Right lobe of liver (tissue), 6 donors: ENCODE measurements around the gene TLE4. TPM values are rescaled to one million over a fixed set of nuclear protein-coding genes. Genes with fewer than 3 reads are reported as not detected.

Experiments
- ATAC-seq, 4 donors: fragments of 200-7000 bp; cut with Tn5 transposase; one replicate each; pipeline ENCODE4 v1.9.1; 2020; ENCODE audit warnings: mild to moderate bottlenecking in 4 of 4, moderate library complexity in 4 of 4
- DNase-seq, 3 donors: peaks; one replicate each; pipeline ENCODE4 v3.0.0-alpha.2; 2020
- H3K27ac ChIP-seq, 3 donors: fragments of 200-600 bp; one replicate each; pipeline ENCODE4 v1.8.0; 2022
- H3K27me3 ChIP-seq, 2 donors: fragments of 200-600 bp; one replicate each; pipeline ENCODE4 v1.8.0; 2022
- H3K36me3 ChIP-seq, 4 donors: fragments of 200-600 bp; sonication (generic) in 1 of 4; one replicate each; pipeline versions ENCODE4 v1.5.1 to v1.8.0; 2017 to 2022; ENCODE audit warnings: control low read depth in 1 of 4
- H3K4me1 ChIP-seq, 4 donors: fragments of 200-600 bp; sonication (generic) in 1 of 4; one replicate each; pipeline versions ENCODE4 v1.5.1 to v1.8.0; 2017 to 2022; ENCODE audit warnings: control low read depth in 1 of 4
- H3K4me3 ChIP-seq, 3 donors: fragments of 200-600 bp; one replicate each; pipeline ENCODE4 v1.8.0; 2022
- H3K9me3 ChIP-seq, 4 donors: fragments of 200-600 bp; sonication (generic) in 1 of 4; one replicate each; pipeline versions ENCODE4 v1.5.1 to v1.8.0; 2017 to 2022; ENCODE audit warnings: control low read depth in 1 of 4
- CTCF ChIP-seq, 4 donors: fragments of 200-600 bp in 3 of 4; fragments of 450-650 bp in 1 of 4; IDR thresholded peaks; one replicate each; pipeline versions ENCODE4 v1.5.1 to v1.8.0; 2016 to 2022; ENCODE audit warnings: antibody characterized with exemption in 4 of 4, mild to moderate bottlenecking in 2 of 4
- POLR2A ChIP-seq: fragments of 450-650 bp; IDR thresholded peaks from one replicate; pipeline ENCODE4 v1.6.1; 2017; ENCODE audit warnings: antibody characterized with exemption, mild to moderate bottlenecking
- WGBS: methylation state at CpG from one replicate; pipeline ENCODE4 v1.1.6; 2018; ENCODE audit warnings: low coverage, low lambda C conversion rate; ENCODE audit not compliant: insufficient coverage; ENCODE audit errors: missing lambda C conversion rate; 5-methylcytosine and 5-hydroxymethylcytosine counted together
- intact Hi-C, 2 donors: fragments of 100-400 bp; cut with DNase I; formaldehyde crosslinking; loops; one replicate each; pipeline versions ENCODE4 v1.11.2 to v1.14.1; 2022
- total RNA-seq, 6 experiments: library from RNA; depleted of rRNA in 2 of 6; stranded (reverse); fragments of >200 nt in 2 of 6; fragmentation: NEBNext Ultra II Directional in 3 of 6; extraction: Animal tissue kit (Norgen Biotek cat#: 25700) in 3 of 6; gene quantifications; one replicate each; pipeline versions ENCODE4 v1.1.0 to v1.2.4, GENCODE V29; 2016 to 2023
- donor health status: DM: no; HTN: yes; CAD: no.
- donor health status: DM: no; HTN: no; CAD: no.
- donor health status: DM: no; HTN: no; CAD: no.
- donor health status: DM: no; HTN: yes; CAD: no.
- donor health status: DM: no; HTN: yes; CAD: no.

The TLE4 gene
- total RNA-seq, 6 experiments from 2014 or later: 2.9 to 8.3 (median 5.7) TPM

GRCh38 chr9:79662537-79662956, 90.8 kb downstream of the TLE4 start:
- Histone ChIP-seq H3K9me3 (no peaks in the 10 kb centered on the region), H3K27me3 (no peaks in the 10 kb centered on the region), H3K36me3 (no peaks in the 10 kb centered on the region), H3K4me3 (no peak overlapping the region), H3K4me1 (no peaks in the 10 kb centered on the region), H3K27ac (no peak overlapping the region)
- ATAC-seq (no peak), DNase-seq (no peak)
- 64% methylated on average over 5 of the region's 6 CpGs for WGBS
- intact Hi-C loops: no loop called here
- TF ChIP-seq CTCF (IDR thresholded peaks at IDR 0.05): no peak
- TF ChIP-seq POLR2A: no peak

- H3K27me3 ChIP-seq: no peaks in the 10 kb centered on the region
- 91% methylated on average over 6 of the region's 6 CpGs for WGBS
- H3K36me3 ChIP-seq: no peaks in the 10 kb centered on the region
- H3K9me3 ChIP-seq: no peaks in the 10 kb centered on the region
- TF ChIP-seq POLR2A (no peak), CTCF (IDR thresholded peaks at IDR 0.05) (no peak)
- peaks cover 0 to 7% (median 3%) of the 10 kb centered on the region in 4 donors for H3K4me1 ChIP-seq
- no peak overlapping the region for H3K4me3 ChIP-seq
- no peak for DNase-seq
- intact Hi-C loops: no loop called here
- ATAC-seq: no peak
- H3K27ac ChIP-seq: no peak overlapping the region
Measured at GRCh38 chr9:79663300-79663699, 91.5 kb downstream of the TLE4 start.

- no peaks in the 10 kb centered on the region for H3K36me3 ChIP-seq
- H3K27me3 ChIP-seq: no peaks in the 10 kb centered on the region
- intact Hi-C loops: no loop called here
- WGBS: 83% methylated on average over 10 of the region's 13 CpGs
- TF ChIP-seq POLR2A (no peak), CTCF (IDR thresholded peaks at IDR 0.05) (no peak)
- H3K9me3 ChIP-seq: no peaks in the 10 kb centered on the region
- H3K27ac ChIP-seq: no peak overlapping the region
- DNase-seq (no peak), ATAC-seq (no peak)
- peaks cover 0 to 10% (median 5%) of the 10 kb centered on the region in 4 donors for H3K4me1 ChIP-seq
- H3K4me3 ChIP-seq: no peak overlapping the region
Measured at GRCh38 chr9:79663878-79664277, 92.1 kb downstream of the TLE4 start.

GRCh38 chr9:79664375-79664831, 92.6 kb downstream of the TLE4 start:
- no peaks in the 10 kb centered on the region for H3K27me3 ChIP-seq
- DNase-seq: no peak
- H3K27ac ChIP-seq: no peak overlapping the region
- intact Hi-C loops: no loop called here
- WGBS: 56% methylated on average over 4 of the region's 5 CpGs
- H3K9me3 ChIP-seq: no peaks in the 10 kb centered on the region
- no peak for TF ChIP-seq POLR2A
- TF ChIP-seq CTCF (IDR thresholded peaks at IDR 0.05): no peak
- peaks cover 0 to 10% (median 5%) of the 10 kb centered on the region in 4 donors for H3K4me1 ChIP-seq
- H3K4me3 ChIP-seq: no peak overlapping the region
- peak in 1 of 4 donors; percentile 44 for ATAC-seq
- no peaks in the 10 kb centered on the region for H3K36me3 ChIP-seq

- intact Hi-C loops: no loop called here
- no peak overlapping the region for H3K4me3 ChIP-seq
- no peaks in the 10 kb centered on the region for H3K27me3 ChIP-seq
- peak in 1 of 4 donors; percentile 62 for ATAC-seq
- WGBS: 44% methylated on average over 7 of the region's 8 CpGs
- no peaks in the 10 kb centered on the region for H3K9me3 ChIP-seq
- H3K36me3 ChIP-seq: no peaks in the 10 kb centered on the region
- no peak for TF ChIP-seq CTCF (IDR thresholded peaks at IDR 0.05)
- no peak for TF ChIP-seq POLR2A
- peak in 1 of 3 donors; percentile 30 for DNase-seq
- H3K4me1 ChIP-seq: peaks cover 0 to 10% (median 5%) of the 10 kb centered on the region in 4 donors
- H3K27ac ChIP-seq: no peak overlapping the region
Measured at GRCh38 chr9:79665369-79665768, 93.6 kb downstream of the TLE4 start.
